Type B pancreatic cell (in vitro differentiated cells): ENCODE measurements around the gene UNC13A. TPM values are rescaled to one million over a fixed set of nuclear protein-coding genes. Genes with fewer than 3 reads are reported as not detected.
"Not testable (repeated sequence)": the region's sequence is repeated elsewhere in the genome, so short reads cannot be mapped to it uniquely, and the experiment has no call there.

Source experiments
- DNase-seq: peaks from one replicate; pipeline ENCODE4 v3.0.0; 2021; ENCODE audit warnings: mixed read lengths; ENCODE audit not compliant: unreplicated experiment; ENCODE audit errors: extremely low spot score
- H3K27ac Mint-ChIP-seq: 2 replicates; pipeline ENCODE4 v1.8.0; 2021; ENCODE audit warnings: mild to moderate bottlenecking, mixed read lengths
- H3K27me3 Mint-ChIP-seq: 2 replicates; pipeline ENCODE4 v1.8.0; 2021; ENCODE audit warnings: mixed read lengths
- H3K36me3 Mint-ChIP-seq: 2 replicates; pipeline ENCODE4 v1.8.0; 2021; ENCODE audit warnings: mixed read lengths
- H3K4me1 Mint-ChIP-seq: one replicate; pipeline ENCODE4 v1.8.0; 2021; ENCODE audit warnings: mixed read lengths; ENCODE audit not compliant: unreplicated experiment
- H3K4me3 Mint-ChIP-seq: 2 replicates; pipeline ENCODE4 v1.8.0; 2021; ENCODE audit warnings: mild to moderate bottlenecking, mixed read lengths
- H3K9me3 Mint-ChIP-seq: 2 replicates; pipeline ENCODE4 v1.8.0; 2021; ENCODE audit warnings: mixed read lengths
- CTCF ChIP-seq: fragments of 200-600 bp; sonication (generic); conservative IDR thresholded peaks from 2 replicates; pipeline ENCODE4 v1.5.0; 2021; ENCODE audit warnings: antibody characterized with exemption, mild to moderate bottlenecking
- total RNA-seq: library from RNA; stranded (reverse); gene quantifications from 2 replicates; pipeline ENCODE4 v1.2.1, GENCODE V29; 2021; ENCODE audit warnings: low replicate concordance

The UNC13A gene
- total RNA-seq, 1 donor from 2014 or later: 4.3 TPM

- Mint-ChIP-seq H3K27me3 (no peaks in the 10 kb centered on the region), H3K4me3 (peak within 1 kb of the TSS; percentile 86)
These were observed 132.7 kb downstream of the UNC13A start, which contains the start of gene COLGALT1 for GRCh38 chr19:17555480-17555928. Gene COLGALT1, plus strand, starts transcription at chr19:17555649. Its CDS starts 65 bp downstream, at chr19:17555714.

GRCh38 chr19:17554968-17555479 lies 133.1 kb downstream of the UNC13A start:
- Mint-ChIP-seq H3K27me3 (no peaks in the 10 kb centered on the region), H3K36me3 (peaks cover 1% of the 10 kb centered on the region), H3K9me3 (no peaks in the 10 kb centered on the region), H3K4me1 (peaks cover 8% of the 10 kb centered on the region), H3K4me3 (peak overlapping the region; percentile 81), H3K27ac (peak overlapping the region; percentile 59)
- TF ChIP-seq CTCF: no peak
- no peak for DNase-seq

More at GRCh38 chr19:17555480-17555928, 132.7 kb downstream of the UNC13A start, which contains the start of gene COLGALT1:
- DNase-seq: peak; percentile 96
- no peak for TF ChIP-seq CTCF
- H3K4me1 Mint-ChIP-seq: peaks cover 8% of the 10 kb centered on the region
- no peaks in the 10 kb centered on the region for H3K9me3 Mint-ChIP-seq
- H3K36me3 Mint-ChIP-seq: peaks cover 6% of the 10 kb centered on the region
- peak within 1 kb of the TSS; percentile 59 for H3K27ac Mint-ChIP-seq

- Mint-ChIP-seq H3K27ac (no peak overlapping the region), H3K4me1 (peaks cover 8% of the 10 kb centered on the region), H3K9me3 (no peaks in the 10 kb centered on the region), H3K36me3 (no peaks in the 10 kb centered on the region), H3K27me3 (no peaks in the 10 kb centered on the region), H3K4me3 (peak overlapping the region; percentile 39)
- TF ChIP-seq CTCF: no peak
- no peak for DNase-seq
These were observed 134.9 kb downstream of the UNC13A start for GRCh38 chr19:17553256-17553655.

- not testable (repeated sequence) for H3K27ac Mint-ChIP-seq, DNase-seq, H3K4me1 Mint-ChIP-seq, H3K36me3 Mint-ChIP-seq, H3K9me3 Mint-ChIP-seq, H3K27me3 Mint-ChIP-seq, H3K4me3 Mint-ChIP-seq
These were observed 135.4 kb downstream of the UNC13A start for GRCh38 chr19:17552735-17553134.

Other genes with a start within 250 kb of the UNC13A start
- gene TMEM221, start 239.7 kb downstream of the UNC13A start, total RNA-seq: 0.74 and 0.87 TPM in 2 replicates
- not detected in 2 replicates for gene NXNL1, start 227.4 kb downstream of the UNC13A start, total RNA-seq
- gene SLC27A1, start 217.8 kb downstream of the UNC13A start, total RNA-seq: 12.1 and 15.5 TPM in 2 replicates
- 94.9 and 103 TPM in 2 replicates for gene PGLS, start 176.7 kb downstream of the UNC13A start, total RNA-seq
- gene COLGALT1, start 132.7 kb downstream of the UNC13A start, total RNA-seq: 69.7 and 73.7 TPM in 2 replicates
- gene MAP1S, start 31.1 kb upstream of the UNC13A start, total RNA-seq: 87.1 and 93.6 TPM in 2 replicates
- gene FCHO1, start 63.1 kb upstream of the UNC13A start, total RNA-seq: 2.5 and 4.4 TPM in 2 replicates
- gene B3GNT3, start 106.8 kb upstream of the UNC13A start, total RNA-seq: 12.3 and 22.6 TPM in 2 replicates
- not detected in 2 replicates for gene INSL3, start 133.2 kb upstream of the UNC13A start, total RNA-seq
- gene JAK3, start 159.6 kb upstream of the UNC13A start, total RNA-seq: 1.4 and 4.3 TPM in 2 replicates
- 2,506 and 2,537 TPM in 2 replicates for gene RPL18A, start 171.6 kb upstream of the UNC13A start, total RNA-seq
- gene SLC5A5, start 183.6 kb upstream of the UNC13A start, total RNA-seq: 0.75 and 2.3 TPM in 2 replicates
- 86.0 and 90.9 TPM in 2 replicates for gene CCDC124, start 244.7 kb upstream of the UNC13A start, total RNA-seq